Measurements from ENCODE around the gene LONP1.

Gene LONP1

DNA sequence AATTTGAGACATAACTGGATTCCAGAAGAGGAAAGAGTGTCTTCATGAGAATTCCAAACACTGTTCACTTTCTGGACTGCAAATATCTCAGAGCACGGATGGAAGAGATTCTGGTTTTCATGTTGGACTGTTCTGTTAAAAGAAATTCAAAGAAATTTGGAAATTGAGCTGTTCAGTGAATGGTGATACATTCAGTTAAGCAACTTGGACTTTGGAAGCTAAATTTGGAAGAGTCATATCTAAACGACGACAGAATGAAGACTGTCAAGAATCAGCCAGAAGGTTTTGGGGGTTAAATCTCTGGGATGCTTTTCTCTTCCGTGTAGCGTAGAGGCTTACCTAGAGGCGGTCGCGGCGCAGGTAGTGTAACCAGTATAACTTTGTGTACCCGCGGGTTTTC, 71.5 kb downstream of the LONP1 start:
- no peak for DNase-seq (ENCODE audit: low read depth)

DNA sequence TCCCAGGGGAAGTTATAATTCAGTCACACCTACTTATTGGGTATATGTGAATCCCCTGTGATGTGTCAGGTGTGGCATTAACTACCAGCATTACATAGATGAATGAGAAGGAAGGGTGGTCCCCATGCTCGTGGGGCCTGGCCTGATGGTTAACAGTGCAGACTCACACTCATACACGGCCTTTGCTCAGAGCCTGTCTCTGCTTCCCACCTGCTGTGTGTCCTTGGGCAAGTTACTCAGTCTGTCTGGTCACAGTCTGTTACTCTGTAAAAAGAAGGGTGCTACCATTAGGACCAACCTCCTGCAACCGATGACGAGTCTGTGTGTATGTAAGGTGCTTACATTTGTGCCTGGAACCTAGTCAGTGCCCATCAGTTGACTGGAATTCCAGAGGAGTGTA, 73.2 kb downstream of the LONP1 start:
- DNase-seq (ENCODE audit: low read depth), result no peak

DNA sequence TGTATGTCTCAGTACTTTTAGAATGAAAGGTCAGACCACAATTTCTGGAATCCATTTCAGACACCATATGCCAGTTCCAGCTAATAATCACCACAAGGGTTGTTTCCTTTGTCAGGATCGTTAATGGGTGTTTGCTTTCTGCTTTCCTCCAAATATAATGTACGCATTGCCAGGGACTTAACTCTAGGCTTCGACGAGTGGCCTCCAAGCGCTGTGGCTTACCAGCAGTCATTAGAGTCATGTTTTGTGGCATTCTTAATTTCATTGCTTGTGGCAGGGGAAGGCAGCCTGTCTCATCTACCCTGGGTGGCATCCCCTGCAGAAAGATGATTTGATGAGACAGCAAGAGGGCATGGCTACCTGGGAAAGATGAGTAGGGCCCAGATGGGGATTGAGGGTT, 74.5 kb downstream of the LONP1 start:
- no peak for DNase-seq (ENCODE audit: low read depth)

DNA sequence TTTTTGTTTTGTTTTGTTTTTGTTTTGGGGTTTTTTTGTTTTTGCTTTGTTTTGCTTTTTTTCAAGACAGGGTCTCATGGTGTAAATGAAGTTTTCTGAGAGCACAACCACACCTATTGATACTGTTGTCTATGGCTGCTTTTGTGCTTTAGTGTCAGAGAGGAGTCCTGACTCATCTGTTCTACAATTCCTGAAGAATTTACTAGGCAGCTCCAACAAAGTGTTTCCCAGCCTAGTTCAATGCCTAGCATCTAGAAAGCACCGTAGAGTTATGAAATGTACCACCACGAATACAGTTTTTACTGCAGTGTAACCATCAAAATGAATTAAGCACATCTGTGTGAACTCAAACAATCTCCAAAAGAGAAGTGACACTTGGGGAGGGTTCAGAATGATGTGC, 75.9 kb downstream of the LONP1 start:
- no peak for DNase-seq (ENCODE audit: low read depth)

DNA sequence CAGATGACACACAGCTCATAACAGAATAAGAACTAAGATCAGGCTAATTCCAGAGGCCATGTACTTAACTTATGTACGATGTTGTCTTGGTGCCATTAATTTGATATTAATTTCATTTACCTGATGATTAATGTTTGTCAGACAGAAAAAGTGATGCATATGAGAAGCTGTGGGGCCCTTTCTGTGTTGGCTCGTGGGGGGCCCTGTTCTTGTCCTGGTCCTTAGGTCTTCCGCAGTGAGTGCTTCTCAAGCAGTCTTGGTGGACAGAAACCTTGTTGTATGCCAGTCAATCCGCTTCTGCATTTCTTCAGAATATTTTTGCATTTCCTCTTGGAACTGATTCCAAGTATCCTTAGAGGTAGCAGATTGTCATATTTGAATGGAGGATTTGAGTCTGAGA, 76.9 kb downstream of the LONP1 start:
- no peak for DNase-seq (ENCODE audit: low read depth)

DNA sequence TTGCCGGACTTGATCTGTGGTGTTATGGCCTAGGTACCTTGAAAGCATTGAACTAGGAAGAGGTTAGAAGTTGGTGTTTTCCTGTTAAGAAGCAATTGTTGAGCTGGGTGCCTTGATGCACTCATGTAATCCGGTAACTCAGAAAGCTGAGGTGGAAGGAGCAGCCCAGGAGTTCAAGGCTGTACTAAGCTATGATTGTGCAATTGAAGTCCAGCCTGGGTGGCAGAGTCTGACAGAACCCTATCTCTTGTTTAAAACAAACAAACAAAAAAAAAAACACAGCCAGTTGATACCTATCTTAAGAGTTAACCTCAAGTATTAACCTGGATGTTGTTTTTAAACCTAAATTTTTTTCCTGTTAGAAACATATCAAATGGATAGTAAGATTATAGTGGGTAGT, 77.7 kb downstream of the LONP1 start:
- DNase-seq (ENCODE audit: low read depth), result no peak
